Keratinocyte (primary cell): ENCODE measurements around the gene RTN4RL2. TPM values are rescaled to one million over a fixed set of nuclear protein-coding genes. Genes with fewer than 3 reads are reported as not detected.

ENCODE experiments used
- DNase-seq: peaks from one replicate; pipeline ENCODE4 v3.0.0-alpha.2; 2011; ENCODE audit warnings: low read depth, missing footprints, low spot score
- FAIRE-seq: peaks from 2 replicates; lab custom pipeline; 2011; peaks lifted over from hg19 to GRCh38; lab: Jason Lieb, UNC
- H2AFZ ChIP-seq: 2 replicates; pipeline ENCODE4 v1.6.0; 2012; ENCODE audit warnings: low read length, control low read depth, inconsistent platforms; ENCODE audit not compliant: control insufficient read depth
- H3K27ac ChIP-seq: 2 replicates; pipeline ENCODE4 v1.5.1; 2011; ENCODE audit warnings: low read length; ENCODE audit not compliant: control insufficient read depth, insufficient read depth
- H3K27me3 ChIP-seq: 3 replicates; pipeline ENCODE4 v1.6.0; 2011; ENCODE audit warnings: low read length; ENCODE audit not compliant: control insufficient read depth, insufficient read depth; ENCODE audit errors: extremely low read depth
- H3K36me3 ChIP-seq, 2 experiments: 2 replicates in 1 of 2; 3 replicates in 1 of 2; pipeline ENCODE4 v1.5.1; 2011; ENCODE audit warnings: low read length in 2 of 2, mild to moderate bottlenecking in 1 of 2; ENCODE audit not compliant: control insufficient read depth in 2 of 2, insufficient read depth in 2 of 2; ENCODE audit errors: extremely low read depth in 1 of 2
- H3K4me1 ChIP-seq: 3 replicates; pipeline ENCODE4 v1.5.1; 2011; ENCODE audit warnings: low read length; ENCODE audit not compliant: control insufficient read depth, insufficient read depth; ENCODE audit errors: extremely low read depth
- H3K4me2 ChIP-seq: 3 replicates; pipeline ENCODE4 v1.6.0; 2011; ENCODE audit warnings: low read depth, low read length; ENCODE audit not compliant: control insufficient read depth, insufficient read depth; ENCODE audit errors: extremely low read depth
- H3K4me3 ChIP-seq, 3 experiments: fragments of 200-600 bp in 1 of 3; sonication (generic) in 1 of 3; 2 replicates in 2 of 3; 3 replicates in 1 of 3; pipeline ENCODE4 v1.5.1; 2011 to 2016; ENCODE audit warnings: low read length in 3 of 3, mild to moderate bottlenecking in 3 of 3, control low read depth in 2 of 3, inconsistent platforms in 1 of 3, low read depth in 1 of 3, mixed read lengths in 1 of 3, mixed run types in 1 of 3, moderate library complexity in 1 of 3; ENCODE audit not compliant: control insufficient read depth in 2 of 3, insufficient read depth in 2 of 3; ENCODE audit errors: extremely low read depth in 1 of 3
- H3K79me2 ChIP-seq: 2 replicates; pipeline ENCODE4 v1.6.0; 2012; ENCODE audit warnings: low read length; ENCODE audit not compliant: control insufficient read depth, insufficient read depth
- H3K9ac ChIP-seq: 3 replicates; pipeline ENCODE4 v1.6.0; 2011; ENCODE audit warnings: low read length; ENCODE audit not compliant: control insufficient read depth, insufficient read depth; ENCODE audit errors: extremely low read depth
- H3K9me1 ChIP-seq: 3 replicates; pipeline ENCODE4 v1.6.0; 2011; ENCODE audit warnings: low read length; ENCODE audit not compliant: control insufficient read depth, insufficient read depth; ENCODE audit errors: extremely low read depth
- H3K9me3 ChIP-seq: 2 replicates; pipeline ENCODE4 v1.5.1; 2012; ENCODE audit warnings: low read depth, low read length; ENCODE audit not compliant: control insufficient read depth
- H4K20me1 ChIP-seq: 3 replicates; pipeline ENCODE4 v1.6.0; 2011; ENCODE audit warnings: low read length; ENCODE audit not compliant: control insufficient read depth, insufficient read depth; ENCODE audit errors: extremely low read depth
- CTCF ChIP-seq, 3 experiments: IDR thresholded peaks in 1 of 3; conservative IDR thresholded peaks in 1 of 3; optimal IDR thresholded peaks in 1 of 3; 2 replicates in 2 of 3; 3 replicates in 1 of 3; pipeline versions ENCODE3 to v1.5.1; 2011; ENCODE audit warnings: low read length in 3 of 3, mild to moderate bottlenecking in 3 of 3, moderate library complexity in 2 of 3, control low read depth in 1 of 3, inconsistent platforms in 1 of 3; ENCODE audit not compliant: insufficient read depth in 2 of 3; ENCODE audit errors: extremely low read depth in 1 of 3
- EZH2 ChIP-seq: IDR thresholded peaks from one replicate; pipeline ENCODE4 v1.6.1; 2012; ENCODE audit warnings: inconsistent platforms, mild to moderate bottlenecking, low read length, moderate library complexity
- dilution Hi-C: fragments of 300-500 bp; cut with MboI; formaldehyde crosslinking; loops from one replicate; pipeline ENCODE4 v1.7.0; 2020; ENCODE audit warnings: low sequenced_read_pairs; ENCODE audit not compliant: extremely low pct_ligation_motif_present
- polyA plus RNA-seq, 5 experiments: library from polyadenylated mRNA; depleted of rRNA in 3 of 5; stranded (reverse) in 3 of 5; stranded (forward) in 1 of 5; unstranded in 1 of 5; fragments of >200 nt; gene quantifications; 1 replicate in 1 of 5; 2 replicates in 3 of 5; 3 replicates in 1 of 5; pipeline versions ENCODE4 v1.2.1 to v1.2.3, GENCODE V29; 2011 to 2012; ENCODE audit warnings: missing spikeins in 2 of 5, low read depth in 1 of 5, low replicate concordance in 1 of 5

RTN4RL2 gene
- polyA plus RNA-seq, 1 donor (not counting 4 experiments of a cell fraction or from before 2014, with no cell fraction given) = 0.03 TPM

- H3K4me2 ChIP-seq = no peak overlapping the region
- H4K20me1 ChIP-seq = peaks cover 2% of the 10 kb centered on the region
- FAIRE-seq = no peak
- TF ChIP-seq EZH2 (no peak), CTCF (optimal IDR thresholded peaks at IDR 0.05 in 1 of 3, IDR thresholded peaks at IDR 0.05 in 1 of 3, conservative IDR thresholded peaks at IDR 0.05 in 1 of 3; ENCODE audit: extremely low read depth in 1 of 3, insufficient read depth in 2 of 3, low read length in 3 of 3) (no peak)
- H3K27me3 ChIP-seq = no peaks in the 10 kb centered on the region
- peaks cover 35% of the 10 kb centered on the region for H3K79me2 ChIP-seq
- no peak for DNase-seq
- dilution Hi-C loops = no loop called here
- no peaks in the 10 kb centered on the region for H3K9me3 ChIP-seq
- H3K9ac ChIP-seq = no peak overlapping the region
- H3K27ac ChIP-seq = no peak overlapping the region
- peaks cover 26 to 63% of the 10 kb centered on the region in 2 experiments for H3K36me3 ChIP-seq
- peaks cover 5% of the 10 kb centered on the region for H3K4me1 ChIP-seq
- no peak overlapping the region for H2AFZ ChIP-seq
- no peaks in the 10 kb centered on the region for H3K9me1 ChIP-seq
- no peak overlapping the region for H3K4me3 ChIP-seq
Observed at GRCh38 chr11:57419146-57419545, 41.2 kb upstream of the RTN4RL2 start.

GRCh38 chr11:57421066-57421465 is 39.3 kb upstream of the RTN4RL2 start:
- Histone ChIP-seq H2AFZ (no peak overlapping the region), H3K4me1 (peaks cover 23% of the 10 kb centered on the region), H3K79me2 (peaks cover 40% of the 10 kb centered on the region), H3K4me3 (no peak overlapping the region), H3K9ac (no peak overlapping the region), H3K4me2 (no peak overlapping the region), H4K20me1 (peaks cover 2% of the 10 kb centered on the region), H3K27me3 (no peaks in the 10 kb centered on the region), H3K9me1 (no peaks in the 10 kb centered on the region), H3K9me3 (no peaks in the 10 kb centered on the region), H3K36me3 (peaks cover 15 to 52% of the 10 kb centered on the region in 2 experiments), H3K27ac (no peak overlapping the region)
- TF ChIP-seq EZH2 = no peak
- no peak for TF ChIP-seq CTCF (optimal IDR thresholded peaks at IDR 0.05 in 1 of 3, IDR thresholded peaks at IDR 0.05 in 1 of 3, conservative IDR thresholded peaks at IDR 0.05 in 1 of 3; ENCODE audit: extremely low read depth in 1 of 3, insufficient read depth in 2 of 3, low read length in 3 of 3)
- FAIRE-seq (no peak), DNase-seq (no peak)
- dilution Hi-C loops = no loop called here
